A549 (cell line): ENCODE data around the gene ALG12. TPM values are rescaled to one million over a fixed set of nuclear protein-coding genes. Genes with fewer than 3 reads are reported as not detected.

Experiments
- ATAC-seq, 2 experiments: fragments of 200-7000 bp in 1 of 2; fragments of >200 bp in 1 of 2; cut with Nextera tagmentation in 1 of 2; cut with Tn5 transposase in 1 of 2; 3 replicates each; pipeline versions ENCODE4 v1.8.0 to v1.9.1; 2018 to 2020; ENCODE audit warnings: mild to moderate bottlenecking in 1 of 2, moderate library complexity in 1 of 2
- CTCF ChIA-PET: fragments of 300-600 bp; sonication (Branson Sonifier 250); formaldehyde crosslinking; extraction: SDS; loops from one replicate; lab custom pipeline; 2021; ENCODE audit warnings: antibody characterized with exemption, inconsistent platforms; lab: Yijun Ruan, JAX
- POLR2A ChIA-PET: fragments of 350-600 bp; formaldehyde crosslinking; extraction: SDS; loops from one replicate; lab custom pipeline; 2021; ENCODE audit warnings: antibody characterized with exemption, inconsistent platforms; lab: Yijun Ruan, JAX
- DNase-seq, 2 experiments: peaks; one replicate each; pipeline versions ENCODE4 v3.0.0 to v3.0.0-alpha.2; 2011 to 2016; ENCODE audit warnings: low read depth in 1 of 2, low spot score in 1 of 2
- FAIRE-seq: peaks from 2 replicates; lab custom pipeline; 2011; peaks lifted over from hg19 to GRCh38; lab: Jason Lieb, UNC
- H3K27ac ChIP-seq, 2 experiments: fragments of >200 bp; sonication (Bioruptor Twin); formaldehyde crosslinking; 3 replicates each; pipeline ENCODE4 v1.5.1; 2016 to 2017
- H3K4me1 ChIP-seq: fragments of >200 bp; sonication (Bioruptor Twin); formaldehyde crosslinking; 3 replicates; pipeline ENCODE4 v1.6.1; 2016
- H3K4me2 ChIP-seq: fragments of >200 bp; sonication (Bioruptor Twin); formaldehyde crosslinking; 3 replicates; pipeline ENCODE4 v1.6.1; 2016
- H3K4me3 ChIP-seq: fragments of >200 bp; sonication (Bioruptor Twin); formaldehyde crosslinking; 3 replicates; pipeline ENCODE4 v1.5.1; 2016
- H3K9me3 ChIP-seq: fragments of >200 bp; sonication (Bioruptor Twin); formaldehyde crosslinking; 3 replicates; pipeline ENCODE4 v1.6.1; 2016
- BHLHE40 ChIP-seq: IDR thresholded peaks from 2 replicates; pipeline ENCODE4 v1.6.1; 2012; ENCODE audit warnings: low read depth, low read length, inconsistent platforms
- EHF ChIP-seq: fragments of 250-450 bp; sonication (Bioruptor Pico); IDR thresholded peaks from 2 replicates; pipeline ENCODE4 v1.5.0; 2020; ENCODE audit warnings: mild to moderate bottlenecking
- ELK1 ChIP-seq: fragments of 150-350 bp; IDR thresholded peaks from 2 replicates; pipeline ENCODE4 v1.6.1; 2014; ENCODE audit warnings: low read depth, mild to moderate bottlenecking, low read length
- ESRRA ChIP-seq: fragments of 150-350 bp; IDR thresholded peaks from 2 replicates; pipeline ENCODE4 v1.6.1; 2014; ENCODE audit warnings: mild to moderate bottlenecking, low read length, borderline replicate concordance
- FOSB ChIP-seq: fragments of 250-450 bp; sonication (Bioruptor Pico); IDR thresholded peaks from 2 replicates; pipeline ENCODE4 v1.5.0; 2020; ENCODE audit warnings: mild to moderate bottlenecking, moderate library complexity
- FOSL2 ChIP-seq, 2 experiments: fragments of 450-650 bp in 1 of 2; fragments of >200 bp in 1 of 2; sonication (Bioruptor Twin) in 1 of 2; formaldehyde crosslinking; IDR thresholded peaks; 2 replicates each; pipeline versions ENCODE4 v1.5.0 to v1.6.1; 2016 to 2020; ENCODE audit warnings: mild to moderate bottlenecking in 1 of 2, moderate library complexity in 1 of 2
- FOXS1 ChIP-seq: fragments of 250-450 bp; sonication (Bioruptor Pico); IDR thresholded peaks from 2 replicates; pipeline ENCODE4 v1.5.0; 2020; ENCODE audit warnings: mild to moderate bottlenecking, moderate library complexity
- HDAC2 ChIP-seq: fragments of 200-600 bp; sonication (generic); IDR thresholded peaks from 2 replicates; pipeline ENCODE4 v1.6.1; 2016
- HOXA7 ChIP-seq: fragments of 250-450 bp; sonication (Bioruptor Pico); IDR thresholded peaks from 2 replicates; pipeline ENCODE4 v1.5.0; 2020; ENCODE audit warnings: mild to moderate bottlenecking, moderate library complexity
- JUN ChIP-seq, 2 experiments: fragments of >200 bp; sonication (Bioruptor Twin); formaldehyde crosslinking; IDR thresholded peaks; 2 replicates in 1 of 2; 3 replicates in 1 of 2; pipeline ENCODE4 v1.6.1; 2016 to 2017
- KDM1A ChIP-seq: fragments of 200-600 bp; sonication (generic); IDR thresholded peaks from 2 replicates; pipeline ENCODE4 v1.6.1; 2016; ENCODE audit warnings: low read depth, mild to moderate bottlenecking
- KDM5A ChIP-seq: fragments of 200-600 bp; sonication (generic); IDR thresholded peaks from 2 replicates; pipeline ENCODE4 v1.6.1; 2016; ENCODE audit warnings: antibody characterized with exemption, mild to moderate bottlenecking
- MAFK ChIP-seq: fragments of 450-650 bp; IDR thresholded peaks from 2 replicates; pipeline ENCODE4 v1.6.1; 2014; ENCODE audit not compliant: partially characterized antibody
- MAZ ChIP-seq: fragments of 150-350 bp; IDR thresholded peaks from 2 replicates; pipeline ENCODE4 v1.6.1; 2014; ENCODE audit warnings: antibody characterized with exemption, low read depth, low read length, borderline replicate concordance
- MYC ChIP-seq: IDR thresholded peaks from 2 replicates; pipeline ENCODE4 v1.6.1; 2012; ENCODE audit warnings: mild to moderate bottlenecking, inconsistent platforms, low read length, improper control_type of control experiment, borderline replicate concordance
- NPAS2 ChIP-seq: fragments of 250-450 bp; sonication (Bioruptor Pico); IDR thresholded peaks from 2 replicates; pipeline ENCODE4 v1.8.0; 2022; ENCODE audit warnings: mild to moderate bottlenecking, moderate library complexity, borderline replicate concordance
- POLR2A ChIP-seq: IDR thresholded peaks from 2 replicates; pipeline ENCODE4 v1.6.1; 2012; ENCODE audit warnings: mild to moderate bottlenecking, low read length
- RAD21 ChIP-seq, 2 experiments: fragments of >200 bp in 1 of 2; sonication (Bioruptor Twin) in 1 of 2; formaldehyde crosslinking in 1 of 2; IDR thresholded peaks in 1 of 2; conservative IDR thresholded peaks in 1 of 2; 2 replicates in 1 of 2; 3 replicates in 1 of 2; pipeline ENCODE4 v1.6.1; 2012 to 2018; ENCODE audit warnings: inconsistent platforms in 1 of 2
- RCOR1 ChIP-seq: fragments of 150-350 bp; IDR thresholded peaks from 2 replicates; pipeline ENCODE4 v1.6.1; 2014; ENCODE audit warnings: antibody characterized with exemption, low read length, low read depth
- SREBF2 ChIP-seq: fragments of 450-650 bp; IDR thresholded peaks from 2 replicates; pipeline ENCODE4 v1.6.1; 2014; ENCODE audit warnings: mild to moderate bottlenecking, moderate library complexity
- TFCP2L1 ChIP-seq: fragments of 250-450 bp; sonication (Bioruptor Pico); IDR thresholded peaks from 2 replicates; pipeline ENCODE4 v1.5.0; 2021; ENCODE audit warnings: mild to moderate bottlenecking
- ZNF302 ChIP-seq: fragments of 250-450 bp; sonication (Bioruptor Pico); IDR thresholded peaks from 2 replicates; pipeline ENCODE4 v1.9.0; 2021; ENCODE audit warnings: inconsistent platforms, mild to moderate bottlenecking, moderate library complexity
- ZSCAN20 ChIP-seq: fragments of 250-450 bp; sonication (Bioruptor Pico); IDR thresholded peaks from 2 replicates; pipeline ENCODE4 v1.8.0; 2022; ENCODE audit warnings: mild to moderate bottlenecking, moderate library complexity
- WGBS: methylation state at CpG from one replicate; pipeline ENCODE4 v1.1.6; 2017; ENCODE audit errors: missing lambda C conversion rate; 5-methylcytosine and 5-hydroxymethylcytosine counted together
- polyA plus RNA-seq, 4 experiments: library from polyadenylated mRNA; depleted of rRNA in 3 of 4; stranded (reverse); fragments of >200 nt; fragmentation: RNase III in 1 of 4; extraction: RNeasy Plus Mini Kit Qiagen cat#74134 plus additional on column Dnase treatment in 1 of 4; gene quantifications; 2 replicates in 3 of 4; 3 replicates in 1 of 4; pipeline ENCODE4 v1.2.3, GENCODE V29; 2011 to 2017
- TF ChIP-seq, protein P1 (sequence below): fragments of >200 bp; sonication (Bioruptor Twin); formaldehyde crosslinking; IDR thresholded peaks from 3 replicates; pipeline ENCODE4 v1.6.1; 2016
- TF ChIP-seq, protein P2 (sequence below): IDR thresholded peaks from 2 replicates; pipeline ENCODE4 v1.6.1; 2012; ENCODE audit warnings: low read depth, borderline replicate concordance

The ALG12 gene
- polyA plus RNA-seq, 2 of the 4 experiments (the other 2 are of a cell fraction) = 4.4 to 7.7 TPM

- H3K27ac ChIP-seq = peak overlapping the region; percentile 82 to 96
- peak overlapping the region; percentile 61 for H3K4me3 ChIP-seq
- H3K9me3 ChIP-seq = no peaks in the 10 kb centered on the region
- ChIA-PET POLR2A (interaction anchor here (0.6 to 1.8 kb wide), 6 partner anchors 8 to 195 kb away, joined by 3 to 6 read pairs (median 4); no protein-coding TSS in a partner anchor), CTCF (interaction anchor here (0.6 to 1.7 kb wide), 5 partner anchors 11 to 204 kb away, joined by 3 to 5 read pairs (median 3); no protein-coding TSS in a partner anchor)
- H3K4me1 ChIP-seq = peaks cover 23% of the 10 kb centered on the region
- peak overlapping the region; percentile 96 for H3K4me2 ChIP-seq
- TF ChIP-seq FOSB (CRISPR knock-in tag) = no peak
- TF ChIP-seq JUN (IDR thresholded peaks at IDR 0.05) = peak in 1 of 2 experiments; percentile 55; a peak in 1 of 5 replicates
- TF ChIP-seq NPAS2 (CRISPR knock-in tag) = no peak
- TF ChIP-seq ELK1 = no peak
- TF ChIP-seq, protein P1, sequence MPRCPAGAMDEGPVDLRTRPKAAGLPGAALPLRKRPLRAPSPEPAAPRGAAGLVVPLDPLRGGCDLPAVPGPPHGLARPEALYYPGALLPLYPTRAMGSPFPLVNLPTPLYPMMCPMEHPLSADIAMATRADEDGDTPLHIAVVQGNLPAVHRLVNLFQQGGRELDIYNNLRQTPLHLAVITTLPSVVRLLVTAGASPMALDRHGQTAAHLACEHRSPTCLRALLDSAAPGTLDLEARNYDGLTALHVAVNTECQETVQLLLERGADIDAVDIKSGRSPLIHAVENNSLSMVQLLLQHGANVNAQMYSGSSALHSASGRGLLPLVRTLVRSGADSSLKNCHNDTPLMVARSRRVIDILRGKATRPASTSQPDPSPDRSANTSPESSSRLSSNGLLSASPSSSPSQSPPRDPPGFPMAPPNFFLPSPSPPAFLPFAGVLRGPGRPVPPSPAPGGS = 0 out of 3 replicates have a peak, but pooled peaks have one; percentile 32
- 0 out of 2 replicates have a peak, but pooled peaks have one; percentile 21 for TF ChIP-seq MYC
- peak; percentile 23; the same call in 1 of the 2 replicates for TF ChIP-seq ESRRA
- TF ChIP-seq POLR2A = peak; percentile 22; the same call in 1 of the 2 replicates
- TF ChIP-seq RAD21 (conservative IDR thresholded peaks at IDR 0.05 in 1 of 2, IDR thresholded peaks at IDR 0.05 in 1 of 2) = no peak
- TF ChIP-seq EHF (CRISPR knock-in tag) = no peak
- TF ChIP-seq FOSL2 (IDR thresholded peaks at IDR 0.05) = no peak
- TF ChIP-seq FOSL2 (CRISPR knock-in tag; IDR thresholded peaks at IDR 0.05) = peak; percentile 81
- peak; percentile 66 for TF ChIP-seq BHLHE40
- no peak for TF ChIP-seq FOXS1 (CRISPR knock-in tag)
- TF ChIP-seq ZNF302 (CRISPR knock-in tag) = no peak
- no peak for TF ChIP-seq MAFK
- TF ChIP-seq MAZ = no peak
- WGBS = 28% methylated on average over 7 of the region's 52 CpGs
- ATAC-seq = peak; percentile 72 to 82
- no peak for FAIRE-seq
- peak in 1 of 2 experiments; percentile 86 for DNase-seq
Observed at GRCh38 chr22:49936018-49936972, 18.1 kb upstream of the ALG12 start.

- POLR2A ChIA-PET = interaction anchor here (0.8 to 1.8 kb wide), 2 partner anchors 9 to 182 kb away, joined by 3 to 5 read pairs; no protein-coding TSS in a partner anchor
- FAIRE-seq = no peak
- Histone ChIP-seq H3K4me2 (peak overlapping the region; percentile 96), H3K4me1 (peaks cover 26% of the 10 kb centered on the region), H3K9me3 (no peaks in the 10 kb centered on the region), H3K4me3 (peak overlapping the region; percentile 61)
- ATAC-seq = peak in 1 of 2 experiments; percentile 16; a peak in 1 of 6 replicates
- CTCF ChIA-PET = interaction anchor here (1.0 to 1.7 kb wide), 2 partner anchors 58 to 95 kb away, joined by 3 to 5 read pairs; no protein-coding TSS in a partner anchor
- no peak for DNase-seq
- TF ChIP-seq ZSCAN20 (CRISPR knock-in tag) (no peak), KDM1A (no peak), HOXA7 (no peak), HDAC2 (no peak), KDM5A (no peak), ESRRA (no peak), MAZ (no peak), MAFK (no peak), SREBF2 (no peak), TFCP2L1 (CRISPR knock-in tag) (no peak), FOXS1 (CRISPR knock-in tag) (no peak), RCOR1 (no peak), POLR2A (no peak)
- TF ChIP-seq, protein P2, sequence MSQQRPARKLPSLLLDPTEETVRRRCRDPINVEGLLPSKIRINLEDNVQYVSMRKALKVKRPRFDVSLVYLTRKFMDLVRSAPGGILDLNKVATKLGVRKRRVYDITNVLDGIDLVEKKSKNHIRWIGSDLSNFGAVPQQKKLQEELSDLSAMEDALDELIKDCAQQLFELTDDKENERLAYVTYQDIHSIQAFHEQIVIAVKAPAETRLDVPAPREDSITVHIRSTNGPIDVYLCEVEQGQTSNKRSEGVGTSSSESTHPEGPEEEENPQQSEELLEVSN = no peak
- TF ChIP-seq, all 56 proteins: peak for 0
- H3K27ac ChIP-seq = peak overlapping the region; percentile 93 to 96
- no CpG with 5 or more reads among the region's 16 CpGs for WGBS
Observed at GRCh38 chr22:49935561-49935960, 17.3 kb upstream of the ALG12 start.
